NCI-H345 (cell line): ENCODE data around the gene GNAI1.

Source experiments
- DNase-seq: peaks from one replicate; lab custom pipeline; 2025; lab: John Stamatoyannopoulos, UW

Gene GNAI1

DNA sequence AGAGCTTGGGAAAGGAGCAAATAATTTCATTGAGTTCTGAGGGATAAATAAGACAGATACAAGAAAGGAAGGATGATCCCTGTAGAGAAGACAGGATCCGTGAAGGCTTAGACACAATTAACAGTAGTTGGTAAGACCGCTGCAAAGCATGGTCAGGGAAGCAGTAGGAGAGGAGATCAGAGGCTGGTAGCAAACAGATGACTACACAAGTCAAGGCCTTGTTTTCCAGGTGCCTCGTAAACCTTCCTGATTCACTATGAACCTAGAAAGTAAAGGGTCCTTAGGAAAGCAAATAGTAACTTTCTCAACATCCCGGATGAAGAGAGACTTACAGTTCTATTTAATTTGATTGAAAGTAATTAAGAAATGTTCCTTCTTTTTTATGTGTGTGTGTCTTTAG lies 118.6 kb downstream of the GNAI1 start:
- no peak for DNase-seq

DNA sequence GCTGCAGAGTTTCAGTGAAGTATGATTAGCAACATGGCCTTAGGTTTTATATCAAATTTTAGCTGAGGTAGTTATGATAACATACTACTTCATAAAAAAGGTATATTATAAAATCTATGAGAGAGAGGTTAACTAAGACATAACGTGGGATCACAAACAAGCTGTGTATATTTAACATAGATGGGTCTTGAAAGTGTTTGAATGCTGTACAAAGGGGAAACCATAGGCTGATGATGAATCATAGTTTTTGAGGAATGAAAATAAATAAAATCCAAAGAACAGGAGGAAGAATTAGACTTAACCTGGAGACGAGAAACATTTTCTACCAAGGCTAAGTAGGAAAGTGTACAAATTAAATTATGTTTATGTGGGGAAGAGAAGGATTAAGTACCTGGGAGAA lies 119.0 kb downstream of the GNAI1 start:
- DNase-seq: no peak

DNA sequence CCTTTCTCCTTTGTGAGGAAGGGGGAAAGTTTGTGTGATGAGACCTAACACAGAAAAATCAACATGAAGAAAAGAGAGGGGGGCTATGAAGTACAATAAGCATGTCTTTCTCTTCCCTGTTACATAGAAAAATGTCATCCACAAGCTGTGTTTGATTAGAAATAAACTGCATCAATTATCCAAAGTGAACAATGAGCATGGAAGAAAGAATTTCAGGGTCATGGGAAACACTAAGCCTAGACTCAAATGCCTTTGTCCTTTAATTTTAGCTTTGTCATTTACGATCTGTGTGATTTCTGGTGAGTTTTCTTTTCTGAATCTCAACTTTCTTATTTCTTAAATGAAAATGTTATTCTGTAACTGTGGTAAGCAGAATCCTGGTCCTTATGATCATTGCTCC lies 121.0 kb downstream of the GNAI1 start:
- no peak for DNase-seq

DNA sequence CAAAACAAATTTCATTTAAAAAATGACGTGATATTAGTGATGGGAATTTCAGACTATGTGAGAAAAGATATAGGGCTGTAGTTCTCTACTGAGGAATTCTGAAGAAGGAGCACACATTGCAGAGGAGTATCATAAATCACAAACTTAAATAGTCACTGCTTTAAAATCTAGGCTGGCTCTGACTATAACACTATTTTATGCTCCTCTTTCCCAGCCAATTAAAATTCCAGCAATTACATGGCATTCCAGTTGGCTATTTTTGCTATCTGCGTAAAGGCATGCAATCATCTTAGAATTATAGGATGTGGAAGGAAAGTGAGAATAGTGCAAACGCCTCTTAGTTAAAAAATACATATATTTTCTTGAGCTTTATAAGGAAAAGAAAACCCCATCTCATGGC lies 123.1 kb downstream of the GNAI1 start:
- DNase-seq: no peak

DNA sequence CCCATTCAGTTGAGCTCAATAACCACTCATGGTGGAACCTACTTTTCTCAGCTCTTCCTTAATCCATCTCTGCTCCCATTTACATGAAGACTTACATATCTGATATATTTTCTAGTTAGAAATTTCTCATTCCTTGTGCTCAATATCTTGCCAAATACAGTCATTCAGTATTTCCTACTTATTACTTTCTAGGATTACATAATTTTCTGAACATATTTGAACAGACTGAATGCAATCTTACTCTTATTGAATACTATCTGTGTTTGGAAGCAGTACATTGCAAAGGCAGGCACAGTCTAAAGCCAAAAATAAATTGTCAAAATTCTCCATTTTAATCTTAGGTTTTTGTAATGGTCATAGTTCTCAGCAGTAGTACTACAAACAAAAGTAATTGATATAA lies 126.0 kb downstream of the GNAI1 start:
- no peak for DNase-seq

DNA sequence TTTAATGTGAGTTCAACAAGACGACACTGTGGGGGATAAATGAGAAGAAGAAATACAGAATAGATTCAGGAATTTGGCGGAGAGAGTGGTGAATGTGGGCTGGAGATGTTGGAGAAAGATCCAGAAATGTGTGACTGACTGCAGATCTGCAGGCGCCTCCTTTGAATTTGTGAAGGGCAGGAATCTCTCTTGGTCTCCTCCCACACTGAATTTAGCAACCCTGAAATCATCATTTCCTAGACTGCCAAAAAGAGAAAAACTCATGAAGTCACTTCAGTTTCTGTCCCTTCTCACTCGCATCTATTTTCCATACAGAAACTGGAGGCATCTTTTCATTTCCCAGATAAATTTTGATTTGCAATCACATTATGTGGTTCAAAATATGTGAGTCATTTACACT lies 128.7 kb downstream of the GNAI1 start:
- no peak for DNase-seq

DNA sequence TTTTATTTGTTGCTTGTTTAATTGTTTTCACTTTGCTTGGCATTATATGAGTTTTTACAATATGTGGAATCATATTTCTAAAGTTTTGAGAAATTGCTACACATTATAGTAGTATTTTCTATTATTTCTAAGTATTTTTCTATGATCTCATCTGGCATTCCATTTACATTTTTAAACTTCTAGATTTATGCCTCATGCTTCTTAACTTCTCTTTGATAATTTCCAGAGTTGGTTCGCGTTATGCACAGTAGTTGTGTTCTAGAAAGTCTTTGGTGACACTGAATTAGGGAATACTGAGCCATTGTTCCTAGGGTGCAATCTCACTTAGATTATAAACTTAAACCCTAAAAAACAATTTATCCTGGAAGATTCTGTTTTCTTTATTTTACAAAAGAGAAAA lies 129.2 kb downstream of the GNAI1 start:
- DNase-seq: no peak

DNA sequence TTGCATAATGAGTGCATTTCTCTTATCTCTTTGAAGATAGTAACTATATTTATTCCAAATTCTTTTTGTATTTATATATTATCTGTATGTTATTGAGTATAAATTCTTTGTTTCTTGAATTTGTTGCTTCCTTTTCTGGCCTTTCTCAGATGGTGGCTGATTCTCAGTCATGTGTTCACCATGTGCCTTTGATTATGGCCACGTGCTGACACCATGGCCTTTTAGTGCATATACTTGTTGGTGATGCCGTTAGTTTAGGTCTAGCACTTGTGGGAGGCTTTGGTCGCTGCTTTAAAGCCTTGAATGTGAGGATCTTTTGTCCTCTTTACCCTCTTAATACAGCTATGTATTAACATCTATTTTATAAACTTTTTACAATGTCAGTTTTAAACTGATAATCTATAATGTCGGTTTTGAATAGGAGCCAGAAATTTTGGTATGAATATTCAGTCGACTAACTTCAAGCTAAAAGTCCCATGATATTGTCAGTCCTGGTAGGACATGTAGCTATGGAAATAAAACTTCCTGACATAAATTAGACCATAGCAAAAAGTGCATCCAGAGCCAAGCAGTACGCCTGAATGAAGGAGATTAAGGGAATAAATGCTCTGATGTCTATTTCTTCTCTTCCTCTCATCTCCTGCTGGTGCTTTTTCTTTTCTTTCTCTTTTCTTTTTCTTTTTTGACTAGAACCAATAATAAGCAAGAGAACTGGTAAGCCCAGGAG lies 130.3 kb downstream of the GNAI1 start:
- DNase-seq: no peak

DNA sequence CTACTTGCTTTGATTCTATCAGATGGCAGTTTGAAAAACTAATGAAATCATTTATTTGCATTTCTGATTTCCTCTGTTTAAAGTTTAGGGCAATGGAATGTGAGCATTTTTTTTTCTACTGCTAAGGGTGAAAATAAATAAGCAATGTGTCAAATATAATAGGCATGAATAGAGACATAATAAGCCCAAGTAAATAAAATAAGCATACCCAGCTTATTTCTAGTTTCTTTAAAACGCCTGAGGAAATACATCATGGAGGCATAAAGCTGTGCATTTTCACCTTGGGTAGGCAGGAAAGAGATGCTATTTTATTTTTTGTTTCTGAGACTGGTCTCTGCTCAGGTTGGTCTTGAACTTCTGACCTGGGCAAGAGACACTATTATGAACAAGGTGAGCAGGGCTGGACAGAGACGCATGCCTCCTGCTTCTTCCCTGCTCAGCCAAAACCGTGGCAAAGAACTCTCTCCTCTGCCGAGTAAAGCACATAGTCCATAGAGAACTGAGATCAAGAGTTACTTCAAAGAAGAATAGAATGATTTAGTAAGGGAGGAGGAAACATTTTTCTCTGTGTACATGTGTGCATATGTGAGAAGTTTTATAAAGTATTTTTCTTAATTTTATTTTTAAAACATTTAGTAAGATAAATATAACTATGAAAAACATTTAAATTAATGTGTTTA lies 138.1 kb downstream of the GNAI1 start:
- no peak for DNase-seq

DNA sequence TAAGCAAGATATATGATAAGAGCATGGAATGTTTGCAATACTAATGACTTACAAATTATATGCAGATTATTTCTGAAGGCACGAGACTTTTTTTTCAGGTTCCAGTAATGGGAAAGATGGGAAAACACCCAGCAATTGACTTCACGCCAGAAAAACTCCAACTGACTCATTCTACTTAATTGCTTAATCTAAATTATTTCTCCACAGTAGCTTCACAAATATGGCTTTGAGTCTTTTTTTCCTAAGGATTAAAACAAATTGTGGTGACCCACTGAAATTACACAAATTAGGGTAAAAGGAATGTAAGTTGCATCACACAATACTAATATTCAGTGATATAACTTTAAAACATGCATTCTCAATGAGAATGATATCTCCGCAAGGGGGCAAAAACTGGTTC lies 138.7 kb downstream of the GNAI1 start:
- no peak for DNase-seq

DNA sequence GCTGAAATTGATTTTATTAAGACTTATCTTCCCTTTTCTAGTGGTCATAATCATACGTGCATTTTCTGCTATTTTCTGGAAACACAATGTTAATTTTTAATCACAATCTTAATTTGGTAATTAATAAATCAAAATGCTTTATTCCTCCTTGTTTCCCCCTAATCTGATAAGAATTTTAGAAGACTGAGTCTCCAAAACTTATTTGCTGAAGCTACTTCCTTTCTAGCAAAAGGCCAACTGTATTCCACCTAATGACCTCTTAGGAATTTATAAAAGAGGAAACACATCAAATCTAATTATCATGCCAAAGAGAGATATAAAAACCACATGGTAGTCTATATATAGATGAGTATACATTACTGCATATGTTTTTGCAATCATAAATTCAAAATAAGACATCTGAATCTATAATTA lies 140.6 kb downstream of the GNAI1 start:
- DNase-seq: no peak
